CD4-positive, CD25-positive, alpha-beta regulatory T cell (primary cell): ENCODE measurements around the gene TNRC18. TPM values are rescaled to one million over a fixed set of nuclear protein-coding genes. Genes with fewer than 3 reads are reported as not detected.

Source experiments
- ATAC-seq, 2 donors: fragments of 150-1000 bp; cut with Tn5 transposase; one replicate each; pipeline ENCODE4 v1.10.0; 2021; ENCODE audit warnings: low read depth in 2 of 2, moderate number of reproducible peaks in 2 of 2, moderate library complexity in 1 of 2
- DNase-seq, 3 donors: peaks; one replicate each; pipeline versions ENCODE4 v3.0.0 to v3.0.0-alpha.2; 2012 to 2022; ENCODE audit warnings: mixed read lengths in 1 of 3
- H3K27ac ChIP-seq: one replicate; pipeline ENCODE4 v1.7.0; 2013; ENCODE audit warnings: mild to moderate bottlenecking, low read length; ENCODE audit not compliant: insufficient read depth, poor library complexity, severe bottlenecking
- H3K27me3 ChIP-seq: one replicate; pipeline ENCODE4 v1.7.0; 2013; ENCODE audit warnings: low read length; ENCODE audit not compliant: control insufficient read depth, insufficient read depth
- H3K36me3 ChIP-seq: one replicate; pipeline ENCODE4 v1.7.0; 2013; ENCODE audit warnings: mild to moderate bottlenecking, low read length, moderate library complexity; ENCODE audit not compliant: control insufficient read depth, insufficient read depth
- H3K4me1 ChIP-seq: 2 replicates; pipeline ENCODE4 v1.7.0; 2013; ENCODE audit warnings: mild to moderate bottlenecking, low read length; ENCODE audit not compliant: insufficient read depth, control insufficient read depth, poor library complexity, severe bottlenecking
- H3K4me3 ChIP-seq: one replicate; pipeline ENCODE4 v1.7.0; 2013; ENCODE audit warnings: low read depth, mild to moderate bottlenecking, low read length, moderate library complexity
- H3K9me3 ChIP-seq, 2 experiments: 1 replicate in 1 of 2; 2 replicates in 1 of 2; pipeline ENCODE4 v1.7.0; 2013; ENCODE audit warnings: low read length in 2 of 2, mild to moderate bottlenecking in 1 of 2, moderate library complexity in 1 of 2; ENCODE audit not compliant: control insufficient read depth in 2 of 2
- H3K27ac Mint-ChIP-seq, 3 donors: one replicate each; pipeline ENCODE4 v1.8.0; 2020 to 2022; ENCODE audit warnings: mild to moderate bottlenecking in 3 of 3, mixed read lengths in 3 of 3, moderate library complexity in 2 of 3
- H3K27me3 Mint-ChIP-seq: one replicate; pipeline ENCODE4 v1.8.0; 2022; ENCODE audit warnings: mild to moderate bottlenecking, mixed read lengths
- H3K36me3 Mint-ChIP-seq: one replicate; pipeline ENCODE4 v1.8.0; 2020; ENCODE audit warnings: mixed read lengths
- H3K4me1 Mint-ChIP-seq, 4 donors: one replicate each; pipeline ENCODE4 v1.8.0; 2020 to 2022; ENCODE audit warnings: mixed read lengths in 4 of 4, mild to moderate bottlenecking in 1 of 4
- H3K4me3 Mint-ChIP-seq, 4 donors: one replicate each; pipeline ENCODE4 v1.8.0; 2020 to 2022; ENCODE audit warnings: mild to moderate bottlenecking in 4 of 4, mixed read lengths in 4 of 4, moderate library complexity in 3 of 4
- H3K9me3 Mint-ChIP-seq, 7 donors: one replicate each; pipeline ENCODE4 v1.8.0; 2020 to 2022; ENCODE audit warnings: mixed read lengths in 7 of 7, mild to moderate bottlenecking in 3 of 7, moderate library complexity in 2 of 7
- polyA plus RNA-seq, 4 donors: library from polyadenylated mRNA; unstranded; fragments of 300-500 nt; fragmentation: Illumina TruSeq; gene quantifications; one replicate each; pipeline ENCODE4 v1.2.3, GENCODE V29; 2021
- total RNA-seq: library from RNA; stranded (reverse); gene quantifications from one replicate; pipeline ENCODE4 v1.2.3, GENCODE V29; 2022

The TNRC18 gene
- total and polyA plus RNA-seq, 5 donors from 2014 or later = 0.17 to 80.1 (median 0.60) TPM

GRCh38 chr7:5429857-5430611, 6.4 kb upstream of the TNRC18 start:
- Mint-ChIP-seq H3K4me1 (peaks cover 0 to 34% (median 6%) of the 10 kb centered on the region in 4 donors), H3K4me3 (peak overlapping the region in 3 of 4 donors; percentile 46 to 61 (median 49)), H3K9me3 (peaks cover 0 to 8% (median 3%) of the 10 kb centered on the region in 7 donors), H3K36me3 (peaks cover 4% of the 10 kb centered on the region), H3K27ac (peak overlapping the region in 1 of 3 donors; percentile 88), H3K27me3 (peaks cover 70% of the 10 kb centered on the region)
- Histone ChIP-seq H3K27me3 (peaks cover 17% of the 10 kb centered on the region), H3K9me3 (no peaks in the 10 kb centered on the region), H3K4me3 (no peak overlapping the region), H3K4me1 (peaks cover 36% of the 10 kb centered on the region), H3K27ac (no peak overlapping the region), H3K36me3 (no peaks in the 10 kb centered on the region)
- DNase-seq (no peak), ATAC-seq (no peak)

GRCh38 chr7:5429253-5429856, 5.7 kb upstream of the TNRC18 start:
- Mint-ChIP-seq H3K27me3 (peaks cover 77% of the 10 kb centered on the region), H3K27ac (peak overlapping the region in 1 of 3 donors; percentile 88), H3K36me3 (peaks cover 4% of the 10 kb centered on the region), H3K9me3 (peaks cover 0 to 8% (median 3%) of the 10 kb centered on the region in 7 donors), H3K4me1 (peaks cover 0 to 40% (median 10%) of the 10 kb centered on the region in 4 donors), H3K4me3 (peak overlapping the region in 3 of 4 donors; percentile 46 to 61 (median 49))
- no peak overlapping the region for H3K27ac ChIP-seq
- peaks cover 17% of the 10 kb centered on the region for H3K27me3 ChIP-seq
- peaks cover 43% of the 10 kb centered on the region for H3K4me1 ChIP-seq
- H3K9me3 ChIP-seq = no peaks in the 10 kb centered on the region
- H3K36me3 ChIP-seq = no peaks in the 10 kb centered on the region
- no peak for ATAC-seq
- no peak for DNase-seq
- no peak overlapping the region for H3K4me3 ChIP-seq

- no peak for ATAC-seq
- Histone ChIP-seq H3K27ac (no peak overlapping the region), H3K27me3 (peaks cover 17% of the 10 kb centered on the region), H3K36me3 (no peaks in the 10 kb centered on the region), H3K4me3 (no peak overlapping the region), H3K4me1 (peaks cover 48% of the 10 kb centered on the region), H3K9me3 (no peaks in the 10 kb centered on the region)
- Mint-ChIP-seq H3K9me3 (peaks cover 0 to 8% (median 3%) of the 10 kb centered on the region in 7 donors), H3K4me1 (peaks cover 0 to 46% (median 12%) of the 10 kb centered on the region in 4 donors), H3K27ac (no peak overlapping the region), H3K4me3 (peak overlapping the region in 1 of 4 donors; percentile 63), H3K27me3 (peaks cover 84% of the 10 kb centered on the region), H3K36me3 (peaks cover 4% of the 10 kb centered on the region)
- no peak for DNase-seq
Observed at GRCh38 chr7:5428478-5429252, 5.0 kb upstream of the TNRC18 start.

- H3K27ac Mint-ChIP-seq = no peak overlapping the region
- Histone ChIP-seq H3K4me1 (peaks cover 72% of the 10 kb centered on the region), H3K4me3 (no peak overlapping the region), H3K9me3 (no peaks in the 10 kb centered on the region), H3K27ac (no peak overlapping the region), H3K36me3 (no peaks in the 10 kb centered on the region), H3K27me3 (peaks cover 18% of the 10 kb centered on the region)
- DNase-seq (no peak), ATAC-seq (no peak)
- H3K4me1 Mint-ChIP-seq = peaks cover 0 to 56% (median 10%) of the 10 kb centered on the region in 4 donors
- peaks cover 0 to 9% (median 0%) of the 10 kb centered on the region in 7 donors for H3K9me3 Mint-ChIP-seq
- peaks cover 83% of the 10 kb centered on the region for H3K27me3 Mint-ChIP-seq
- peak overlapping the region in 2 of 4 donors; percentile 24 to 90 for H3K4me3 Mint-ChIP-seq
- H3K36me3 Mint-ChIP-seq = no peaks in the 10 kb centered on the region
Observed at GRCh38 chr7:5426226-5426475, 2.5 kb upstream of the TNRC18 start.

GRCh38 chr7:5425507-5426225, 2.0 kb upstream of the TNRC18 start:
- Mint-ChIP-seq H3K27me3 (peaks cover 81% of the 10 kb centered on the region), H3K27ac (peak overlapping the region in 1 of 3 donors; percentile 63), H3K9me3 (peaks cover 0 to 9% (median 0%) of the 10 kb centered on the region in 7 donors), H3K36me3 (no peaks in the 10 kb centered on the region), H3K4me1 (peaks cover 0 to 58% (median 10%) of the 10 kb centered on the region in 4 donors), H3K4me3 (peak overlapping the region; percentile 24 to 90 (median 36))
- peaks cover 17% of the 10 kb centered on the region for H3K27me3 ChIP-seq
- H3K4me1 ChIP-seq = peaks cover 76% of the 10 kb centered on the region
- H3K9me3 ChIP-seq = no peaks in the 10 kb centered on the region
- H3K27ac ChIP-seq = no peak overlapping the region
- no peaks in the 10 kb centered on the region for H3K36me3 ChIP-seq
- ATAC-seq (no peak), DNase-seq (no peak)
- no peak overlapping the region for H3K4me3 ChIP-seq

GRCh38 chr7:5424749-5425506, 1.3 kb upstream of the TNRC18 start:
- H3K4me1 Mint-ChIP-seq = peaks cover 0 to 64% (median 10%) of the 10 kb centered on the region in 4 donors
- Histone ChIP-seq H3K4me1 (peaks cover 84% of the 10 kb centered on the region), H3K36me3 (no peaks in the 10 kb centered on the region), H3K27me3 (peaks cover 9% of the 10 kb centered on the region), H3K9me3 (no peaks in the 10 kb centered on the region), H3K4me3 (no peak overlapping the region), H3K27ac (no peak overlapping the region)
- H3K36me3 Mint-ChIP-seq = no peaks in the 10 kb centered on the region
- peaks cover 78% of the 10 kb centered on the region for H3K27me3 Mint-ChIP-seq
- DNase-seq (no peak), ATAC-seq (no peak)
- peak overlapping the region in 3 of 4 donors; percentile 61 to 90 (median 86) for H3K4me3 Mint-ChIP-seq
- H3K27ac Mint-ChIP-seq = peak overlapping the region in 2 of 3 donors; percentile 39 to 63
- peaks cover 0 to 7% (median 0%) of the 10 kb centered on the region in 7 donors for H3K9me3 Mint-ChIP-seq
